Measurements from ENCODE around the gene TRIM37. TPM values are rescaled to one million over a fixed set of nuclear protein-coding genes. Genes with fewer than 3 reads are reported as not detected.
"Not testable (repeated sequence)": the region's sequence is repeated elsewhere in the genome, so short reads cannot be mapped to it uniquely, and the experiment has no call there.

The TRIM37 gene
- total RNA-seq, 1 donor from 2014 or later = 24.8 TPM

DNA sequence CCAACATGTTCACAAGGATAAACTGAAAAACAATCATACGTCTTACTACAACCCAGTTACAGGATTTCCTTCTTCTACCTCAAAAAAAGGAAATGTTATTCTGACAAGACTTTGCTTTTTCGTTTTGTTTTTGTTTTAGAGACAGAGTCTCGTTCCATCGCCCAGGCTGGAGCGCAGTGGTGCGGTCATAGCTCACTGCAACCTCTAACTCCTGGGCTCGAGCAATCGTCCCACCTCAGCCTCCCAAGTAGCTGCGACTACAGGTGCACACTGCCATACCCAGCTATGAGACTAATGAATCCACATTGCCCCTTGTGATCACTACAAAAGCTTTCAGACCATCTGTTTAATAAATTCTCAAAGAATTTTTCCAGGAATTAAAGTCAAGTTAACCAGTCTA is 8.8 kb upstream of the TRIM37 start:
- DNase-seq (ENCODE audit: low spot score) = no peak

DNA sequence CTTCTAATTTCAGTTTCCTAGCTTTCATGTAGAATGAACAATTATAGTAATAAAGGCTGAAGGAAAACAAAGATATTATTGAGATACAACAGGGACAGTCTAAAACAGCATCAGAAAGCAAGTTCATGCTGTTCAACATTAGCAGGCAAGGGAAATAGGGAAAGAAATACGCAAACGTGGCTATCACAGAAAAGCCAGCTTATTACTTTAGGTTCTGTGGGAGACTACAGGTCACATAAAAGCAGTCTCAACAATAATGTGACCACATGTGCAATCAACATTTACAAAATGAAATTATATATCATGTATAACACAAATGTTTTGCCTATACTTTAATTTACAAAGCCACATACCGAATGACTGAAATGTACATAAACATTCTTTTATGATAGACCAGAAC is 4.9 kb upstream of the TRIM37 start:
- no peak for DNase-seq (ENCODE audit: low spot score)

DNA sequence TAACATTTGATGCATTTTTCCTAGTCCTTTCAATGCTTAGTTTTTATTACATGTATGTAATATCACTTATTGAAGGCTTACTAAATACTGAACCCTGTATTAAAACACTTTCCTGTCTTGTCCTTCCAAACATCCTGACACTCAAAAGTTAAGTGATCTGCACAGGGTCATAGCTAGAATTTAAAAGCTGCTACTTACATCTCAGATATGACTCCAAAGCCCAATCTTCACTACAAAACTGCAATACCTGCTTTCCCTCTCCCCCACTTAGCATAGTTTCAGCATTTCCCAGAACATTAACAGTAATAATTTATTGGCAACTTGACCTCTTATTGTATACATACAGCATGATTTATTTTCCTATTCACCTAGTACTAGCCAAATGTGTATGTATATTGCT is 4.3 kb upstream of the TRIM37 start:
- DNase-seq (ENCODE audit: low spot score) = no peak

DNA sequence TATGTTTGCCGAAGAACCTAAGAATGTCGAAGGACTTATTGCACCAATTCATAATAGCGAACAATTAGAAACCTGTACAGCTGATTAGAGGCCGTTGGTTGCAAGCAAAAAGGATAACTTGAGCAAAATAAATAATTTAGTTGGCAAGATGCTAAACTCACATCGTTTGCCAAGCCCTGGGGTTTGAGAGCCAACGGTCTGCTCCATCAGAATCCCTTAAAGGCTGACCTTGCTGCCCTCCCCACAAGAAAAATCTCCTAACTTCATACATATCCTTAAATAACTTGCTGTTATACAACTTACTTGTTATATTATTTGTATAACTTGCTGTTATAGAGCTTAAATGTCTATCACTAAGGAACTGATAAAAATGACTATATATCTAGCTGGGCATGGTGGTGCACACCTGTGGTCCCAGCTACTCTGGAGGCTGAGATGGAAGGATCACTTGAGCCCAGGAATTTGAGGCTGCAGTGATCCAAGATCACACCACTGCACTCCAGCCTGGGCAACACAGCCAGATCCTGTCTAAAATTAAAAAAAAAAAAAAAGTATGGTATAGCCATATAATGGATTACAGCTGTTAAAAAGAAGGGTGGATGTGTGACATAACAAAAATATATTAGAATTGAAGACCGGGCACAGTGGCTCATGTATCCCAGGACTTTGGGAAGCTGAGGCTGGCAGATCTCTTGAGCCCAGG is 1.9 kb upstream of the TRIM37 start:
- no peak for DNase-seq (ENCODE audit: low spot score)

GRCh38 chr17:59107306-59107670 is 608 bp upstream of the TRIM37 start:
- DNase-seq (ENCODE audit: low spot score) = no peak

DNA sequence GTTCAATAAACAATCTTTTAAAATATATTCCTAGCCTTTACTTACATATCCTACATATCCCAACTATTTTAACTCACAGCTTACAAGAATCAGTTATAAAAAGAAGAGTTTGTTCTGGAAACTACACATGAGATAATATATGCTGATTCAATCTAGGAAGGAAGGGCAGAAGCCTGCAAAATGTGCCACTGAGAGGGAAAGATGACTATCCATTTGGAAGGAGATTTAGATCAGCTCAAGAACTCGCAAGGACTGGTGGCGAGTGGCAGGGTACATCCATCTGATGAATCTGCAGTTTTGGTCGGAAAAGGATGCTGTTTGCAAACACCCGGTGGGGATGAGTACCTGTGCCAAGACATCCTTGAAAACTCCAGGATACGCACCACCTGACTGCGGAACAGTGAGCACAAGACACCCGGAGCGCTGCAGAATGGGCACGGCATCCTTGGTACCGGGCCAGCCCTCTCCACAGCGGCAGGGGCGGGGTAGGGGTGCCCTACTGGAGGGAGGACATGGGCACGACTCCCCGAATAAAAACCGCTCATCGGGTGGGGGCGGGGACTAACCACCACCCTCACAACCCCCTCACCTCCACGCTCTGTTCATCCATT is 723 bp downstream of the TRIM37 start:
- DNase-seq (ENCODE audit: low spot score) = peak; percentile 47

- DNase-seq (ENCODE audit: low spot score) = no peak
Measured at GRCh38 chr17:59101178-59101577, 5.5 kb downstream of the TRIM37 start.

GRCh38 chr17:59097876-59098275 is 8.8 kb downstream of the TRIM37 start:
- DNase-seq (ENCODE audit: low spot score) = no peak

- DNase-seq (ENCODE audit: low spot score) = no peak
Measured at GRCh38 chr17:59094861-59095530, 11.7 kb downstream of the TRIM37 start.

DNA sequence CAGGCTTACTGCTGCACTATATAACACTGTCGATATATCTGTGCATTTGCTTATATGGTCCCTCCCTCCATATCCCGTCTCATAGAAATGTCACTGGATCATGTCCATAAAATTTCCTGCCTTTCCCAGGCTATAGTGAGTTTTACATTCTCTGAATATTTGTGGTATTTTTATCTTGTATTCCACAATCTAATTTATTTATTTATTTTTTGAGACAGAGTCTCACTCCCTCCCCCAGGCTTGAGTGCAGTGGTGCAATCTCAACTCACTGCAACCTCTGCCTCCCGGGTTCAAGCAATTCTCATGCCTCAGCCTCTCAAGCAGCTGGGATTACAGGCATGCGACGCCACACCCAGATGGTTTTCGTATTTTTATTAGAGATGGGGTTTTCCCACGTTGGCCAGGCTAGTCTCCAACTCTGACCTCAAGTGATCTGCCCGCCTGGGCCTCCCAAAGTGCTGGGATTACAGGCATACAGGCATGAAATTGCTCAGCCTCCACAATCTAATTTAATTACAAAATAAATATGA is 12.9 kb downstream of the TRIM37 start:
- DNase-seq (ENCODE audit: low spot score) = peak; percentile 13

DNA sequence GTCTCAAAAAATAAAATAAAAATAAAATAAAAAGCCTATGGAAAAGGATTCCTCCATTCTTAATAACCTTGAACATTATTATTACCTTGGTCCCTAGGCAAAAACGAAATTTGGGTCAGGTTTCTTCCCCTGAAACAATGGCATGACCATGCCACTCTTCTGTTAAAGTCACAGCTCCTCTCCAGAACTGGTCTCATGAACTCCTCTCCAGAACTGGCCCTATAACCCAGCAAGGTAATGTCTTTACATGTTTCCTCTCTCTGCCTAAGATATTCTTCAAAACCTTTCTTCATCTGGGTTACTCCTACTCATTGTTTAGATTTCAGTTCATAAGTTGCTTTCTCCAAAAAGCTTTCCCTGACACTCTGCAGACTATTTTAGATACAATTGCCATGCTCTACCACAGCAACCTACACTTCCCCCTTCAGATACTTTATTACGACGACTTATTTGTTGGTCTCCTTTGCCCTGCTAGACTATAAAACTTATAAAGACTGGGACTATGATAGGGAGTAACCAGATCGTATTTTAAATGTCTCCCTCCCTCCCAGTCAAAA is 13.5 kb downstream of the TRIM37 start:
- no peak for DNase-seq (ENCODE audit: low spot score)

DNA sequence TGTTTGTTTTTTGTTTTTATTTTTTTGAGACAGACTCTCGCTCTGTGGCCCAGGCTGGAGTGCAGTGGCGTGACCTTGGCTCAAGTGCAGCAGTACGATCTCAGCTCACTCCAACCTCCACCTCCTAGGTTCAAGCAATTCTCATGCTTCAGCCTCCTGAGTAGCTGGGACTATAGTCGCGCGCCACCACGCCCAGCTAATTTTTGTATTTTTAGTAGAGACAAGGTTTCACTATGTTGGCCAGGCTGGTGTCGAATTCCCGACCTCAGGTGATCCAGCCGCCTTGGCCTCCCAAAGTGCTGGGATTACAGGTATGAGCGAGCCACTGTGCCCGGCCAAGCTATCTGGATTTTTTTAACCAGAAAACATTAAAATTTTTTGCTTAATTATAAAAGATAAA is 16.1 kb downstream of the TRIM37 start:
- not testable (repeated sequence) for DNase-seq (ENCODE audit: low spot score)

- DNase-seq (ENCODE audit: low spot score) = no peak
Measured at GRCh38 chr17:59084154-59084553, 22.5 kb downstream of the TRIM37 start.

- DNase-seq (ENCODE audit: low spot score) = no peak
Measured at GRCh38 chr17:59074494-59074893, 32.2 kb downstream of the TRIM37 start.

DNA sequence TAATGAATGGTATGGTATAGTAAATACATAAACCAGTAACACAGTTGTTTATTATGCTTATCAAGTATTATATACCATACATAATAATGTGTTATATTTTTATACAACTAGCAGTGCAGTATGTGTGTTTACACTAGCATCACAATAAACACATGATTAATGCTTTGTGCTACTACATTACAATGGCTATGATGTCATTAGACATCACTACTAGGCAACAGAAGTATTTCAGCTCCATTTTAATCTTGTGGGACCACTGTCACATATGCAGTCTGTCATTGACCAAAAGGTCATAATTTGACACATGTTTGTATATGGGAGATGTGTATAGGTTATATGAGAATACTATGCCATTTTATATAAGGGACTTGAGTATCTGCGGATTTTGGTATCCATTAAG is 32.7 kb downstream of the TRIM37 start:
- DNase-seq (ENCODE audit: low spot score) = no peak

- no peak for DNase-seq (ENCODE audit: low spot score)
Measured at GRCh38 chr17:59069856-59070255, 36.8 kb downstream of the TRIM37 start.

- no peak for DNase-seq (ENCODE audit: low spot score)
Measured at GRCh38 chr17:59067756-59068155, 38.9 kb downstream of the TRIM37 start.

- no peak for DNase-seq (ENCODE audit: low spot score)
Measured at GRCh38 chr17:59067340-59067739, 39.3 kb downstream of the TRIM37 start.

DNA sequence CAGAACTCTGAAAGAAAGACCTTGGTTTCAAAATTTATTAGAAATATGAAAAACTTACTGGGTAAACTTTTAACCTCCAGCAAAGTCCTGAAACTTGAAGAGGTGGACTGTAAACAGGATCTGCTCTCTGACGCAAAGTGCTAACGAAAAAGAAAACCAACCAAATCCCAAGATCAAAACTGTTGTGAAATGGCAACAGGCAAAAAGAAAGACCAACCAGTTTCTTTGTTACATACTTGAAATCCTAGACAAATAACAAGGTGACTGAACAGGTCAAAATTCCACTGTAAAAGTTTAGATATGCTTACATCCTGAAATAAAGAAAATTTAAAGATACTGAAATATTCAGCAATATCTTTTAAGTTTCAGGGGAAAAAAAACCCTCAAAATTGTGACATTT is 44.2 kb downstream of the TRIM37 start:
- DNase-seq (ENCODE audit: low spot score) = no peak

- no peak for DNase-seq (ENCODE audit: low spot score)
Measured at GRCh38 chr17:59056857-59057256, 49.8 kb downstream of the TRIM37 start.

DNA sequence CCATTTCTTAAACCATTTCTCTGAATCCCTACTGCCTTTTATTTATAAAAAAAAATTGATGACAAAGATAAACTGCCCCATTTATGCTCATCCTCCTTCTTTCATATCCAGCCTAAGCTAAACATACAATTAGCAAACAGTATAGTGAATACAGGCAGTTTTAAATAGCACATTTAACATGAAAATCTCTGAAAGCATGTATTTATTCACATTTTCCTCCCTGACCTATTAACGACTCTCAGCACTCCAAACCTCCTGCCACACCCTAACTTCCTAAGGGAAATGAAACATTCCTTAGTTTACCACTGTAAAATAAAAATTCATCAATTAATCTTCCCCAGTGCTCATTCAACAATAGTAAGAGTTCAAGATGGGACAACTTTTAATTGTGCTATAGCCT is 56.9 kb downstream of the TRIM37 start:
- DNase-seq (ENCODE audit: low spot score) = no peak

DNA sequence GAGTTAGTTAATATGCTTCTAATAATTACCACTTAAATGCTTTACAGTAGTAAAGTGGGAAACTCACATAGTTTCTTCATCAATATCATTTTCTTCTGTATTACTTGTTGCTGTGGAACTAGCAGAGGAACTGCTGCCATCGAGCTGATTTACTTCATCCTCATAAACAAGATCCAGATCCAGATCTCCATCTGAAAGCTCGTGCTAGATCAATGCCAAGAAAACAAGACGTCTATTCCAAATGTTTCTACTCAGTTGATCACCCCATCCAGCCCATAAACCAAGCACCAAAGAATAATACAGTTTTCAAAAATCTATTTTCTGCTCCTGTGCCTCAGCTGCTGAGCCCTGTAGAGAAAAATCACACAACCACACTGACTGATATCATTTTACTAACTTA is 59.1 kb downstream of the TRIM37 start:
- DNase-seq (ENCODE audit: low spot score) = no peak

GRCh38 chr17:59046192-59046591 is 60.5 kb downstream of the TRIM37 start:
- no peak for DNase-seq (ENCODE audit: low spot score)

Measured in mucosa of gallbladder (tissue), 1 donor.